ENCODE results near the gene WDR70.
"Not testable (repeated sequence)": the region's sequence is repeated elsewhere in the genome, so short reads cannot be mapped to it uniquely, and the experiment has no call there.

Gene WDR70

DNA sequence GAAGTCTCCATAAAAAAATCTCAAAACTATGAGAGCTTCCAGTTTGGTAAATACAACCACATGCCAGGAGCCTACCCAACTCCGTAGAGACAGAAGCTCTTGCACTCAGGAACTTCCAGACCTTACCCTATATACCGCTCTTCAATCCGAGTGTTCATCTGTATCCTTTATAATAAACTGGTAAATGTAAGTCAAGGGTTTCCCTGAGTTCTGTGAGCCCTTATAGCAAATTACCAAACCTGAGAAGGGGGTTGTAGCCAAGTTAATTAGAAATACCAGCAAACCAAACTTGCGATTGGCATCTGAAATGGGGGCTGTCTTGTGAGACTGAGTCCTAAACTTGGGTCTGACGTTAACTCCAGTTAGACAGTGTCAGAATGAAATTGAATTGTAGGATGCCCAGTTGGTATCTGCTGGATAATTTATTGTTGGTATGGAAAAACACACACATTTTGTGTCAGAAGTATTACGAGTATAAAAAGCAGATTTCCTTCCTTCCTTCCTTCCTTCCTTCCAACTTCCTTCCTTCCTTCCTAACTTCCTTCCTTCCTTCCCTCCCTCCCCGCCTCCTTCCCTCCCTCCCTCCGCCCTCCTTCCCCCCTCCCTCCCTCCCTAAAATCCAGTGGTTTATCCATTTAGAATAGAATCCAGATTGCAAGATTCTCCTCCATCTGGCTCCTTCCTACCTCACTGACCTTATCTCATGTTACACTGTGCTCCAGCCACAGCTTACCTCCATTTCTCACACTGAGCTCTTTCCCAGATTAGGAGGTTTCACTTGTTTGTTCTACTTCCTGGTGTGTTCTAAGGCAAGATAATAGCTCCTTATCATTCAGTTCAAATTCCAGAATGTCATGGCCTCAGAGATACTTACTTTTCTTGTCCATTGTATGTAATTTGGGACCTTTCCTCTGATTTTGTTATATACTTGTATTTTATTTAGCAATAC, 196.7 kb downstream of the WDR70 start:
- no peak for DNase-seq

DNA sequence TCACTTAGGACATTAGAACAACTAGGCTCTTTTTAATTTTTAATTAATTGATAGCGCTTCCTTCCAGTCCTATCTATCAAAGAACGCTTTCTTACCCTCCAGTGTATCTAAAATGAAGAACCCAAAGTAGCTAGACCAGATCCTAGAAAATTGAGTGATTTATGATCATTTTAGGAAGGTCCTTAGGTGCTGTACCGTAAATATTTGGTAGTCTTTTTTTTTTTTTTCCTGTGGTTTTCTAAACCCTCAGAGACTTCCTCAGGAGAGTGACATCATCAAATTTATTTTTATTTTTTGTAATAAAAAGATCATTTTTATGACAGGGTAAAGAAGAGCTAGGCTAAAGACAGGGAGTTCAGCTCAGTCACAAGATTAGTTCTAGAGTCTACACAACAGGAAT, 197.4 kb downstream of the WDR70 start:
- no peak for DNase-seq

- no peak for DNase-seq
Observed at GRCh38 chr5:37578176-37578575, 199.1 kb downstream of the WDR70 start.

DNA sequence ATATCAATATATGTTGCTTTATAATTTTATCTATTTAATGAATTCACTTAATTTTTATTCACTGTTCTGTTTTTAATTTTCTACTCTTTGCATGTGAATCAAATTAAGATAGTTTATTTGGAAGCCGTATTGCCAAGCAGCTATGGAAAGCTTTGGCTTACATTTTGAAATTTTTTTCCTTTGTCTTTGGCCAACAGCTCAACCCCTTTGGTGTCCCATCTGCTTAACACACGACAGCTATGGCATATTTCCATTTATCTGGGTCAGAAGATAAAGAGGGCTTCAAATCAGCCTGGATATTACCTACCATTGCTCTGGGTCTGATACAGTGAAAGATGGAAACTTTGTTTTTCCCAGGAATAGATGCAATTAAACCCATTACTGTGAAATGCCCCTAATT, 201.0 kb downstream of the WDR70 start:
- no peak for DNase-seq

DNA sequence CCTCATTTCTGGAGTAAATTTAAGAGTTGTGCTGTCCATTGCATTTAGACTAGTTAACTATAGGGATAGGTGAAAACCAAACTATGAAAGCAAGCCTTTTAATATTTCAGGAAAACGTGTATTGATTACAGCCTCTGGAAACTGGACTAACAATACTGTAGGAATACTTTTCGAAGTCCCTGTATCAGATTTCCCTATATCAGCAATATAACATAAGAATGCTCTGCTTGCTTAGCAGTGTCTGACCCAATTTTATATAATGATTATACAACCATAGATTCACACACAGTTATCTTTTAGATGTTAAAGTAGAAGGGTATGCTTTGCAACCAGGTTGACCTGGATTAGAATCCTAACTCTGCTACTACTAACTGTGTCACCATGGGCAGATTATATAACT, 203.1 kb downstream of the WDR70 start:
- no peak for DNase-seq

- not testable (repeated sequence) for DNase-seq
Observed at GRCh38 chr5:37593292-37593691, 214.2 kb downstream of the WDR70 start.

DNA sequence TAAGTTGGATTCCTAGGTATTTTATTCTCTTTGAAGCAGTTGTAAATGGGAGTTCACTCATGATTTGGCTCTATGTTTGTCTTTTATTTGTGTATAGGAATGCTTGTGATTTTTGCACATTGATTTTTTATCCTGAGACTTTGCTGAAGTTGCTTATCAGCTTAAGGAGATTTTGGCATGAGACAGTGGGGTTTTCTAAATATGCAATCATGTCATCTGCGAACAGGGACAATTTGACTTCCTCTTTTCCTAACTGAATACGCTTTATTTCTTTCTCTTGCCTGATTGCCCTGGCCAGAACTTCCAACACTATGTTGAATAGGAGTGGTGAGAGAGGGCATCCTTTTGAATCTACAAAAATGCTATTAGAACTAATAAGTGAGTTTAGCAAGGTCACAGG, 215.7 kb downstream of the WDR70 start:
- DNase-seq, result not testable (repeated sequence)

DNA sequence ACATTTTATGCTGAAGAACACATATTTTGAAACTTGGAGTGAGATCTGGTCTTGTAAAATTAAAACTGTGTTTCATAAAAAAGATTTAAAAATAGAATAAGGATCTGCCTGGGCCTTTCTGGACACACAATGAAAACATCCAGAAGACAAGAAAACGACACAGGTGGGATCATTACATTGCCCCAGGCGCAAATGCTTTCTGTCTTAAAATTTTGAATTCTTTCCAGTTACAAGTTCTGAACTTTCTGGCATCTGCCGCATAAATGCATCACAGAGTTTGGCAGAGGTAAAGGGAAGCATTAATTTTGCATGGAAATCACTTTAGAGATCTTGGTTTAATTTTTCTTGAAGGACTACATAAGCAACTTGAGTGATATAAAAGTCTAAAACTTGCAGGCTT, 219.6 kb downstream of the WDR70 start:
- no peak for DNase-seq

- DNase-seq, result no peak
Observed at GRCh38 chr5:37601163-37601562, 222.0 kb downstream of the WDR70 start.

DNA sequence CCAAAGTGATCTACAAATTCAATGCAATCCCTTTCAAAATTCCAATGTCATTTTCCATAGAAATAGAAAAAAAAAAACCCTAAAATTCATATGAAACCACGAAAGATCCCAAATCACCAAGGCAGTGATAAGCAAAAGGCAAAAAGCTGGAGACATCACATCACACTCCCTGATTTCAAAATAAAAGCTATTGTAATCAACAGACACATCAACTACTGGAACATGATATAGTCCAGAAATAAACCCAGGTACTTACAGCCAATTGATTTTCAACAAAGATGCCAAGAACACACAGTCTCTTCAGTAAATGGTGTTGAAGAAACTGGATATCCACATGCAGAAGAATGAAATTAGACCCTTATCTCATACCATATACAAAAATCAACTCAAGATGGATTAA, 224.0 kb downstream of the WDR70 start:
- no peak for DNase-seq

- DNase-seq, result no peak
Observed at GRCh38 chr5:37604290-37604689, 225.2 kb downstream of the WDR70 start.

DNA sequence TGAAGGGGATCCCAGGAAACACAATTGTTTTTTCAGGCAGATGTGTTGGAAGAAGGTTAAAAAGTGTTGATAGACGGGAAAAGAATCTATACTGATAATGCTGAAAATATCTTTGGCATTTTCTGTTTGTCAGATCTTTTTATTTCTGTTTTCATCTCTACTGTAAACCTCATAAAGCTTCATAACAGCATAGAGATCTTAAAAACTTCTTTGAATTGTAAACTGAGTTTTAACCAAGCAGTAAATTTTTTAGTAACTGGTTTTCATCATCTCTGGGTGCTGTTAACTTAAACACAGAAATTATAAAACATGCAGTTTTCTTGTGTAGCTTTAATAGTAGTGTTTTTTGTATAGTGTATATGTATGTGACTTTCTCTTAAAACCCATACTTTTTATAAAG, 227.0 kb downstream of the WDR70 start:
- no peak for DNase-seq

GRCh38 chr5:37606632-37607248, 227.6 kb downstream of the WDR70 start:
- no peak for DNase-seq

- DNase-seq, result no peak
Observed at GRCh38 chr5:37615184-37615583, 236.1 kb downstream of the WDR70 start.

DNA sequence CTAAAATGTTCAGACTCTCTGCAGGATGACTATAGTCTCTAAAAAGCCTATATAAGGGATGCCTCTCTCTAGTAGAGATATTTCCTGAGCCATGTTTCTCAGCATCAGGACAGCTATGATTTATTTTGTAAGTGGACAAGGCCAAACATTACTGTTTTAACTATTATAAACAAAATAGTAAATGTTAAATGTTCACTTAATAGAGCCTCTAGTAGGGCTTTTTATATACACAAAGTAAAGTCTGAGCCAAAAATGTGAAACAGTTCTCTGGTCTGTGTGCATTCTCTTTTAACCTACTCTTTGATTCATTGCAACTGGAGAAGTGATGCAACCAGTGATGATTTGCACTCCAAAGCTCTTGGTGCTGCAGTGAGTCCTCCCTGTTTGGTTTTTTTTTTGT, 240.2 kb downstream of the WDR70 start:
- no peak for DNase-seq

DNA sequence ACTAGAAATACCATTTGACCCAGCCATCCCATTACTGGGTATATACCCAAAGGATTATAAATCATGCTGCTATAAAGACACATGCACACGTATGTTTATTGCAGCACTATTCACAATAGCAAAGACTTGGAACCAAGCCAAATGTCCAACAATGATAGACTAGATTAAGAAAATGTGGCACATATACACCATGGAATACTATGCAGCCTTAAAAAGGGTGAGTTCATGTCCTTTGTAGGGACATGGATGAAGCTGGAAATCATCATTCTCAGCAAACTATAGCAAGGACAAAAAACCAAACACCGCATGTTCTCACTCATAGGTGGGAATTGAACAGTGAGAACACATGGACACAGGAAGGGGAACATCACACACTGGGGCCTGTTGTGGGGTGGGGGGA, 243.2 kb downstream of the WDR70 start:
- not testable (repeated sequence) for DNase-seq

GRCh38 chr5:37626266-37626665, 247.1 kb downstream of the WDR70 start:
- DNase-seq, result no peak

DNA sequence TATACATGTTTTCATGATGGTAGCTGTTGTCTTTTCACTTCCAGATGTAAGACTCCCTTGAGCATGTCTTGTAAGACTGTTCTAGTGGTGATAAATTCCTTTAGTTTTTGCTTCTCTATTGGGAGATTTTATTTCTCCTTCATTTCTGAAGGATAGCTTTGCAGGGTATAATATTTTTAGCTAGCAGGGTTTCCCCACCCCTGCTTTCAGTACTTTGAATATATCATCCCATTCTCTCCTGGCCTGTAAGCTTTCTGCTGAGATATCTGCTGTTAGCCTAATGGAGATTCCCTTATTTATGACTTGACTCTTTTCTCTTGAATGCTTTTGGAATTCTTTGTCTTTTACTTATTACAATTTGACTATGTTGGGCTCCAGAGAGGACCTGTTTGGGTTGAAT, 249.8 kb downstream of the WDR70 start:
- DNase-seq, result no peak

DNA sequence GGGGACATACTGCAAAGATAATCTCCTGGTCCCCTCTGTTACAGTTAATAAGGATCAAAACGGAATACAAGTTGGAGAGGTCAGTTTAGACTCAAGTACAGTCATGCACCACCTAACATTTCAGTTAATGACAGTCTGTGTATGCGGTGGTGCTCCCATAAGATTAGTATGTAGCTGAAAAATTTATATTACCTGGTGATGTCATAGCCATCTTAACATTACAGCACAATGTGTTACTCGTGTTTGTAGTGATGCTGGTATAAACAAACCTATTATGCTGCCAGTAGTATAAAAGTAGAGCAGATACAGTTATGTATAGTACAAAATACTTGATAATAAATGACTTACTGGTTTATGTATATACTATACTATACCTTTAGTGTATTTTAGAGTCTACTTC, 252.8 kb downstream of the WDR70 start:
- DNase-seq, result no peak

- DNase-seq, result no peak
Observed at GRCh38 chr5:37637165-37637845, 258.2 kb downstream of the WDR70 start.

DNA sequence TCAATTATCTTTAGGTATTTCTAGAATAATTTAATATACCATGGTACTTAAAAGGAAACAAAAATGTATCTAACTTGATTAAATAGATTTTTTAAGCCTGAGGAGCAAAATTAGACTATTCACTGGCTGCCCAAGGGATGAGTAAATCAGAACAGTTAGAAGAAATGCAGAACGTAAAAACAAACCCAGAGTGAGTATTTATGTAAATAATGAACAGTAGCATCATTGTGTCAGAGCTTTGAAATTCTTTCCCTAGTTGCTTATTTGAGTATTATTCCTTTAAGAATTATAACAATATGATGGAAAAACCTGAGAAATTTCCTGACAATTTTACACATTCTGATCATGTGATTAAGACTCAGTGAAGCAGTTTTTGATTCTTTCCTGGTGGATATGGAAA, 259.8 kb downstream of the WDR70 start:
- DNase-seq, result no peak

- no peak for DNase-seq
Observed at GRCh38 chr5:37640088-37640487, 261.0 kb downstream of the WDR70 start.

DNA sequence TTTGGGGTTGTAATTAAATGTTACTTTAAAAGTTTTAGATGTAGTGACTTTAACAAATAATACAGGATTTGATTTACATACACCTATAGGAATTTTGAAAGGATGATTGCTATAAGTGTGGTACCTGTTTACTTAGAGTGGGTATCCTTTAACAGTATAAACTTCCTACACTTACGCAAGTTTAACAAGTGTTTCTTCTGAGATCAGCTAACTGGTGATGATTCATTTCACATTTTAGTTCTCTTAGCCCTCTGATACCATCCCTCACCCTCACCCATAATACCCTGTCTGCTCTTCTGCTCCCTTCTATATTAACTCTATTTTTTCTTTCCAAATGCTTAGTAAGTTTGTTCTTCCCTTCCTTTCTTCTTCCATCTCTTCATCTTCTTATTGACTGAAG, 262.8 kb downstream of the WDR70 start:
- no peak for DNase-seq

GRCh38 chr5:37645707-37646106, 266.6 kb downstream of the WDR70 start:
- no peak for DNase-seq

All from NCI-H1092 (cell line).